ENCODE data around the gene GRID1.

DNA sequence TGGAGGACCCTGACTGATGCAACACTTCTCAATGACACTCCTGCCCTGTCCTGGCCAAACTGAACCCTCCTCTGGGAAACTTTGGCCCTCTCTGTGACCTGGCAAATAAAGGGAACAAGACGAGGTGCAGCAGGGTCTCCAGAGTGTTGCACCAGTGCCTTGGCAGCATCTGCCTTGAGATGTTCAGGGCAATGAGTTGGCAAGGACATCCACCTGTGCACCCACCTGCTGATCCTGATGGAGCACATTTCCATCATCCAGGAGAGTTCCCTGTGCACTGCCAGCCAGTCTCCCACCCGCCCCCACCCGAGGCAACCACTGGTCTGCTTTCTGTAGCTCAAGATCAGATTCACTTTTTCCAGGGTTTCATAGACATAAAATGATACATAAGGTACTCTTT is 407.4 kb downstream of the GRID1 start:
- TF ChIP-seq, protein P1, sequence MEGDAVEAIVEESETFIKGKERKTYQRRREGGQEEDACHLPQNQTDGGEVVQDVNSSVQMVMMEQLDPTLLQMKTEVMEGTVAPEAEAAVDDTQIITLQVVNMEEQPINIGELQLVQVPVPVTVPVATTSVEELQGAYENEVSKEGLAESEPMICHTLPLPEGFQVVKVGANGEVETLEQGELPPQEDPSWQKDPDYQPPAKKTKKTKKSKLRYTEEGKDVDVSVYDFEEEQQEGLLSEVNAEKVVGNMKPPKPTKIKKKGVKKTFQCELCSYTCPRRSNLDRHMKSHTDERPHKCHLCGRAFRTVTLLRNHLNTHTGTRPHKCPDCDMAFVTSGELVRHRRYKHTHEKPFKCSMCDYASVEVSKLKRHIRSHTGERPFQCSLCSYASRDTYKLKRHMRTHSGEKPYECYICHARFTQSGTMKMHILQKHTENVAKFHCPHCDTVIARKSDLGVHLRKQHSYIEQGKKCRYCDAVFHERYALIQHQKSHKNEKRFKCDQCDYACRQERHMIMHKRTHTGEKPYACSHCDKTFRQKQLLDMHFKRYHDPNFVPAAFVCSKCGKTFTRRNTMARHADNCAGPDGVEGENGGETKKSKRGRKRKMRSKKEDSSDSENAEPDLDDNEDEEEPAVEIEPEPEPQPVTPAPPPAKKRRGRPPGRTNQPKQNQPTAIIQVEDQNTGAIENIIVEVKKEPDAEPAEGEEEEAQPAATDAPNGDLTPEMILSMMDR (conservative IDR thresholded peaks at IDR 0.05; ENCODE audit: low read depth, low read length): no peak
- TF ChIP-seq EZH2 (IDR thresholded peaks at IDR 0.05; ENCODE audit: low read length, unreplicated experiment) (no peak), EZH2phosphoT487 (IDR thresholded peaks at IDR 0.05; ENCODE audit: borderline replicate concordance, low read length) (no peak)

All from PC-3 (cell line).